Measurements from ENCODE around the gene CPSF4.

Gene CPSF4

GRCh38 chr7:99457050-99457649, 18.4 kb downstream of the CPSF4 start:
- TF ChIP-seq NFIC (IDR thresholded peaks at IDR 0.05): no peak
- TF ChIP-seq MAX (IDR thresholded peaks at IDR 0.05): no peak
- no peak for TF ChIP-seq CREB1 (IDR thresholded peaks at IDR 0.05; ENCODE audit: low read depth)
- TF ChIP-seq TEAD4 (IDR thresholded peaks at IDR 0.05): no peak
- no peak for TF ChIP-seq USF1 (IDR thresholded peaks at IDR 0.05)
- no peak for TF ChIP-seq ZBTB7A (IDR thresholded peaks at IDR 0.05; ENCODE audit: low read depth)
- TF ChIP-seq REST (IDR thresholded peaks at IDR 0.05; ENCODE audit: low read depth): no peak
- TF ChIP-seq EP300 (IDR thresholded peaks at IDR 0.05; ENCODE audit: borderline replicate concordance): no peak
- TF ChIP-seq CEBPB (IDR thresholded peaks at IDR 0.05): no peak
- TF ChIP-seq EGR1 (IDR thresholded peaks at IDR 0.05): no peak
- TF ChIP-seq TAF1 (IDR thresholded peaks at IDR 0.05; ENCODE audit: low read depth): no peak
- TF ChIP-seq TCF12 (IDR thresholded peaks at IDR 0.05; ENCODE audit: low read depth): no peak
- TF ChIP-seq FOXM1 (IDR thresholded peaks at IDR 0.05; ENCODE audit: borderline replicate concordance, low read depth): no peak
- TF ChIP-seq RAD21 (IDR thresholded peaks at IDR 0.05; ENCODE audit: low read depth): no peak
- no peak for TF ChIP-seq YY1 (IDR thresholded peaks at IDR 0.05; ENCODE audit: low read depth)

- TF ChIP-seq TAF1 (IDR thresholded peaks at IDR 0.05; ENCODE audit: low read depth) (no peak), EP300 (IDR thresholded peaks at IDR 0.05; ENCODE audit: borderline replicate concordance) (no peak), RAD21 (IDR thresholded peaks at IDR 0.05; ENCODE audit: low read depth) (no peak), USF1 (IDR thresholded peaks at IDR 0.05) (no peak), REST (IDR thresholded peaks at IDR 0.05; ENCODE audit: low read depth) (no peak), TEAD4 (IDR thresholded peaks at IDR 0.05) (no peak), MAX (IDR thresholded peaks at IDR 0.05) (no peak), CREB1 (IDR thresholded peaks at IDR 0.05; ENCODE audit: low read depth) (no peak), EGR1 (IDR thresholded peaks at IDR 0.05) (no peak), YY1 (IDR thresholded peaks at IDR 0.05; ENCODE audit: low read depth) (no peak), TCF12 (IDR thresholded peaks at IDR 0.05; ENCODE audit: low read depth) (no peak), CEBPB (IDR thresholded peaks at IDR 0.05) (no peak), FOXM1 (IDR thresholded peaks at IDR 0.05; ENCODE audit: borderline replicate concordance, low read depth) (no peak), ZBTB7A (IDR thresholded peaks at IDR 0.05; ENCODE audit: low read depth) (no peak), NFIC (IDR thresholded peaks at IDR 0.05) (no peak)
These were observed 19.1 kb downstream of the CPSF4 start for GRCh38 chr7:99457650-99458493.

GRCh38 chr7:99459087-99459486, 20.3 kb downstream of the CPSF4 start:
- no peak for TF ChIP-seq TEAD4 (IDR thresholded peaks at IDR 0.05)
- no peak for TF ChIP-seq USF1 (IDR thresholded peaks at IDR 0.05)
- no peak for TF ChIP-seq ZBTB7A (IDR thresholded peaks at IDR 0.05; ENCODE audit: low read depth)

GRCh38 chr7:99460651-99461050, 21.9 kb downstream of the CPSF4 start:
- TF ChIP-seq FOXM1 (IDR thresholded peaks at IDR 0.05; ENCODE audit: borderline replicate concordance, low read depth) (no peak), REST (IDR thresholded peaks at IDR 0.05; ENCODE audit: low read depth) (no peak), YY1 (IDR thresholded peaks at IDR 0.05; ENCODE audit: low read depth) (no peak)
